Testis (tissue), 3 donors: ENCODE measurements around the gene OLFM1. TPM values are rescaled to one million over a fixed set of nuclear protein-coding genes. Genes with fewer than 3 reads are reported as not detected.

ENCODE experiments used
- DNase-seq: peaks from one replicate; pipeline ENCODE4 v3.0.0-alpha.2; 2019
- H3K27ac ChIP-seq, 2 donors: fragments of 200-600 bp; sonication (generic); one replicate each; pipeline ENCODE4 v1.5.1; 2019
- H3K27me3 ChIP-seq: fragments of 200-600 bp; sonication (generic); one replicate; pipeline ENCODE4 v1.5.1; 2019
- H3K36me3 ChIP-seq: fragments of 200-600 bp; sonication (generic); one replicate; pipeline ENCODE4 v1.5.1; 2017; ENCODE audit warnings: low read depth; ENCODE audit errors: missing control alignments
- H3K4me1 ChIP-seq: fragments of 200-600 bp; sonication (generic); one replicate; pipeline ENCODE4 v1.5.1; 2019
- H3K4me3 ChIP-seq, 2 donors: fragments of 200-600 bp; sonication (generic); one replicate each; pipeline ENCODE4 v1.5.1; 2017 to 2019
- H3K9me3 ChIP-seq: fragments of 200-600 bp; sonication (generic); one replicate; pipeline ENCODE4 v1.5.1; 2017
- CTCF ChIP-seq, 3 experiments: fragments of 450-650 bp in 2 of 3; fragments of 200-600 bp in 1 of 3; sonication (generic) in 1 of 3; IDR thresholded peaks; one replicate each; pipeline ENCODE4 v1.5.1; 2016 to 2019; ENCODE audit warnings: antibody characterized with exemption in 3 of 3, mild to moderate bottlenecking in 2 of 3, moderate library complexity in 1 of 3
- POLR2A ChIP-seq: fragments of 450-650 bp; IDR thresholded peaks from one replicate; pipeline ENCODE4 v1.6.1; 2017; ENCODE audit warnings: antibody characterized with exemption, mild to moderate bottlenecking, moderate library complexity
- WGBS, 2 donors: methylation state at CpG; one replicate each; pipeline ENCODE4 v1.1.5; 2018; 5-methylcytosine and 5-hydroxymethylcytosine counted together
- intact Hi-C: fragments of 100-400 bp; cut with DNase I; formaldehyde crosslinking; loops from one replicate; pipeline ENCODE4 v1.15.1; 2023; ENCODE audit warnings: low total_unique reads
- polyA plus RNA-seq: library from polyadenylated mRNA; stranded (reverse); fragments of 350-450 nt; fragmentation: Illumina TruSeq; extraction: RNeasy Lipid Tissue Mini Kit (QIAGEN cat#74804); gene quantifications from one replicate; pipeline ENCODE4 v1.2.3, GENCODE V29; 2014; ENCODE audit warnings: low read depth, low replicate concordance; ENCODE audit not compliant: insufficient read depth
- total RNA-seq, 2 donors: library from RNA; depleted of rRNA; stranded (reverse); fragments of >200 nt; gene quantifications; one replicate each; pipeline ENCODE4 v1.2.3, GENCODE V29; 2016

Gene OLFM1
- total and polyA plus RNA-seq, 3 donors from 2014 or later, result 13.9 to 24.4 (median 16.0) TPM

GRCh38 chr9:135123773-135124134 lies 36.3 kb downstream of the OLFM1 start:
- TF ChIP-seq CTCF (IDR thresholded peaks at IDR 0.05) (no peak), POLR2A (no peak)
- no peak for DNase-seq
- 61 to 68% methylated on average over 7 of the region's 7 CpGs for WGBS, 2 donors
- intact Hi-C loops, result no loop called here
- no peak overlapping the region for H3K27ac ChIP-seq
- H3K9me3 ChIP-seq, result no peaks in the 10 kb centered on the region
- H3K27me3 ChIP-seq, result no peaks in the 10 kb centered on the region
- no peak overlapping the region for H3K4me3 ChIP-seq
- H3K4me1 ChIP-seq, result no peaks in the 10 kb centered on the region
- H3K36me3 ChIP-seq, result no peaks in the 10 kb centered on the region

- TF ChIP-seq POLR2A (no peak), CTCF (IDR thresholded peaks at IDR 0.05) (no peak)
- Histone ChIP-seq H3K4me3 (no peak overlapping the region), H3K27me3 (no peaks in the 10 kb centered on the region), H3K36me3 (no peaks in the 10 kb centered on the region), H3K9me3 (no peaks in the 10 kb centered on the region), H3K27ac (no peak overlapping the region), H3K4me1 (no peaks in the 10 kb centered on the region)
- DNase-seq, result no peak
- intact Hi-C loops, result no loop called here
- 88 to 89% methylated on average over 19 to 34 of the region's 34 CpGs for WGBS, 2 donors
These were observed 39.2 kb downstream of the OLFM1 start for GRCh38 chr9:135126451-135127187.

GRCh38 chr9:135127718-135128670 lies 40.5 kb downstream of the OLFM1 start:
- no peaks in the 10 kb centered on the region for H3K9me3 ChIP-seq
- no peaks in the 10 kb centered on the region for H3K27me3 ChIP-seq
- intact Hi-C loops, result no loop called here
- H3K4me1 ChIP-seq, result no peaks in the 10 kb centered on the region
- DNase-seq, result no peak
- no peak overlapping the region for H3K27ac ChIP-seq
- 58 to 60% methylated on average over 23 of the region's 23 CpGs for WGBS, 2 donors
- TF ChIP-seq POLR2A (no peak), CTCF (IDR thresholded peaks at IDR 0.05) (no peak)
- H3K36me3 ChIP-seq, result no peaks in the 10 kb centered on the region
- no peak overlapping the region for H3K4me3 ChIP-seq

GRCh38 chr9:135129137-135129695 lies 41.7 kb downstream of the OLFM1 start:
- H3K27ac ChIP-seq, result no peak overlapping the region
- no peaks in the 10 kb centered on the region for H3K27me3 ChIP-seq
- no peak for DNase-seq
- no peaks in the 10 kb centered on the region for H3K9me3 ChIP-seq
- TF ChIP-seq CTCF (IDR thresholded peaks at IDR 0.05), result no peak
- TF ChIP-seq POLR2A, result no peak
- no peaks in the 10 kb centered on the region for H3K4me1 ChIP-seq
- H3K4me3 ChIP-seq, result no peak overlapping the region
- no peaks in the 10 kb centered on the region for H3K36me3 ChIP-seq
- WGBS, 2 donors, result 88 to 90% methylated on average over 4 to 7 of the region's 7 CpGs
- intact Hi-C loops, result no loop called here
